GM06990 (cell line): ENCODE measurements around the gene POLE.

ENCODE experiments used
- DNase-seq: peaks from one replicate; pipeline ENCODE4 v3.0.0-alpha.2; 2011; ENCODE audit not compliant: insufficient read length; ENCODE audit errors: extremely low read depth
- H3K27me3 ChIP-seq: replicated peaks from 2 replicates; pipeline ENCODE4 v1.6.0; 2011; ENCODE audit warnings: low read length; ENCODE audit not compliant: control insufficient read depth, insufficient read depth
- H3K36me3 ChIP-seq: 2 replicates; pipeline ENCODE4 v1.5.1; 2011; ENCODE audit warnings: low read length; ENCODE audit not compliant: control insufficient read depth, insufficient read depth
- H3K4me3 ChIP-seq: replicated peaks from 2 replicates; pipeline ENCODE4 v1.5.1; 2011; ENCODE audit warnings: low read depth, mild to moderate bottlenecking, control low read depth, low read length
- TF ChIP-seq, protein P1 (sequence below): IDR thresholded peaks from 2 replicates; pipeline ENCODE4 v1.5.1; 2011; ENCODE audit warnings: low read length, control low read depth, mild to moderate bottlenecking, inconsistent platforms; ENCODE audit not compliant: insufficient read depth, poor library complexity, severe bottlenecking

The POLE gene

DNA sequence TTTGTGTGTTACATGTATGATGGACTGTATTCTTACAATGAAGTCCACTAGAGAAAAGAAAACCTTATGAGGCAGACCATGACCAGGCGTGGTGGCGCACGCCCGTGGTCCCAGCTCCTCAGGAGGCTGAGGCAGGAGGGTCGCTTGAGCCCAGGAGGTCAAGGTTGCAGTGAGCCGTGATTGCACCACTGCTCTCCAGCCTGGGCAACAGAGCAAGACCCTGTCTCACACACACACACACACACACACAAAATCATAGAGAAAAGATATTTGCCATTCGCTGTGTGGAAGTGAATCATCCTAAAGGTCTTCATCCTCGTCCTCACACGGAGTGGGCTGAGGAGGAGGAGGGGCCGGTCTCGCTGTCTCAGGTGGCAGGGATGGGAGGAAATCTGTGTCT is 109.0 kb downstream of the POLE start:
- peaks cover 4% of the 10 kb centered on the region for H3K36me3 ChIP-seq
- no peak for DNase-seq

GRCh38 chr12:132577191-132577920 is 109.8 kb downstream of the POLE start:
- TF ChIP-seq, protein P1, sequence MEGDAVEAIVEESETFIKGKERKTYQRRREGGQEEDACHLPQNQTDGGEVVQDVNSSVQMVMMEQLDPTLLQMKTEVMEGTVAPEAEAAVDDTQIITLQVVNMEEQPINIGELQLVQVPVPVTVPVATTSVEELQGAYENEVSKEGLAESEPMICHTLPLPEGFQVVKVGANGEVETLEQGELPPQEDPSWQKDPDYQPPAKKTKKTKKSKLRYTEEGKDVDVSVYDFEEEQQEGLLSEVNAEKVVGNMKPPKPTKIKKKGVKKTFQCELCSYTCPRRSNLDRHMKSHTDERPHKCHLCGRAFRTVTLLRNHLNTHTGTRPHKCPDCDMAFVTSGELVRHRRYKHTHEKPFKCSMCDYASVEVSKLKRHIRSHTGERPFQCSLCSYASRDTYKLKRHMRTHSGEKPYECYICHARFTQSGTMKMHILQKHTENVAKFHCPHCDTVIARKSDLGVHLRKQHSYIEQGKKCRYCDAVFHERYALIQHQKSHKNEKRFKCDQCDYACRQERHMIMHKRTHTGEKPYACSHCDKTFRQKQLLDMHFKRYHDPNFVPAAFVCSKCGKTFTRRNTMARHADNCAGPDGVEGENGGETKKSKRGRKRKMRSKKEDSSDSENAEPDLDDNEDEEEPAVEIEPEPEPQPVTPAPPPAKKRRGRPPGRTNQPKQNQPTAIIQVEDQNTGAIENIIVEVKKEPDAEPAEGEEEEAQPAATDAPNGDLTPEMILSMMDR, result no peak
- no peak for DNase-seq
- H3K36me3 ChIP-seq, result peaks cover 4% of the 10 kb centered on the region
- H3K27me3 ChIP-seq, result no peaks in the 10 kb centered on the region
- no peak overlapping the region for H3K4me3 ChIP-seq

More for the DNA sequence above, 109.0 kb downstream of the POLE start:
- H3K27me3 ChIP-seq, result no peaks in the 10 kb centered on the region
- TF ChIP-seq, protein P1, result no peak
- no peak overlapping the region for H3K4me3 ChIP-seq

- TF ChIP-seq, protein P1, result no peak
- no peak for DNase-seq
- H3K4me3 ChIP-seq, result no peak overlapping the region
- no peaks in the 10 kb centered on the region for H3K27me3 ChIP-seq
- H3K36me3 ChIP-seq, result peaks cover 4% of the 10 kb centered on the region
These were observed 110.4 kb downstream of the POLE start for GRCh38 chr12:132576701-132577100.

GRCh38 chr12:132575661-132576060 is 111.5 kb downstream of the POLE start:
- Histone ChIP-seq H3K4me3 (no peak overlapping the region), H3K27me3 (no peaks in the 10 kb centered on the region), H3K36me3 (peaks cover 2% of the 10 kb centered on the region)
- no peak for DNase-seq
- TF ChIP-seq, protein P1, result no peak

DNA sequence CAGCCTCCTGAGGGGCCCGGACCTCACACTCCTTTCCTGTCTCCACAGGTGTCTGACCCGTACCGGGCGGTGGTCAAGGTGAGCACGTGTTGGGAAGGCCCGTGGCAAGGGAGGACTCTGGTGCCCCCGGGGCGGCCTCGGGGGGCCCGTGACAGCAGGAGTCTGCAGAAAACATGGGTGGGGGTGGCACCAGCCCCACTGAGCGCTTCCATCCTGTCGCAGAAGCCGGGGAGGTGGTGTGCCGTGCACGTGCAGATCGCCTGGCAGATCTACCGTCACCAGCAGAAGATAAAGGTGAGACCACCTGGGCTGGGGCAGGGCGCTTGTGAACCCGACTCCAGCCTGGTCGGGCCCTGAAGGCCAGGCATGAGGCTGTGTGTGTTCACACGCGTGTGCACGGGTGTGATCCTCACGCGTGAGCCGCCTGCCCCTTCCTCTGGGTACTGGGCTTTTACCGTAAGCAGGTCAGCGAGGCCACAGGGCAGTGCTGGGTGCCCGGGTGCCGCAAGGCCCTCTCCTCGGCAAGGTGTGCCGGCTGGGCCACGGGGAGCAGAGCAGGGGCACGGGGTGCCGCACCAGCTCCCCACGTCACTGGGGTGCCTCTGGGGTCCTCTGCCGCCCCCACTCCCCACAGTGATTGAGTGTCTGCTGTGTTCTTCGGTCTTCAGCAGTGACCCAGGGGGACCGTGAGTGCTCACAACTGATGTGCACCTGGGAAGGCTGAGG is 112.7 kb downstream of the POLE start:
- no peaks in the 10 kb centered on the region for H3K27me3 ChIP-seq
- no peak overlapping the region for H3K4me3 ChIP-seq
- no peak for DNase-seq
- TF ChIP-seq, protein P1, result no peak
- H3K36me3 ChIP-seq, result peaks cover 2% of the 10 kb centered on the region
